IMR-90 (cell line): ENCODE measurements around the gene EME2. TPM values are rescaled to one million over a fixed set of nuclear protein-coding genes. Genes with fewer than 3 reads are reported as not detected.

Experiments
- ATAC-seq: fragments of 200-7000 bp; cut with Tn5 transposase; 2 replicates; pipeline ENCODE4 v1.9.1; 2020; ENCODE audit warnings: low read depth, mild to moderate bottlenecking, moderate library complexity
- BruUV-seq: library from RNA; stranded (reverse); fragments of 400-500 nt; replicated peaks from 2 replicates; lab custom pipeline; 2021; lab: Mats Ljungman, UMichigan
- CTCF ChIA-PET: fragments of 300-600 bp; formaldehyde crosslinking; extraction: SDS; loops from one replicate; lab custom pipeline; 2021; ENCODE audit warnings: antibody characterized with exemption; lab: Yijun Ruan, JAX
- POLR2A ChIA-PET: fragments of 300-600 bp; sonication (Branson Sonifier 250); formaldehyde crosslinking; loops from one replicate; lab custom pipeline; 2022; ENCODE audit warnings: antibody characterized with exemption; ENCODE audit not compliant: unreplicated experiment; lab: Charles Lee
- DNase-seq: peaks from one replicate; pipeline ENCODE4 v3.0.0; 2013
- H2AFZ ChIP-seq: replicated peaks from 2 replicates; pipeline ENCODE3; 2013; ENCODE audit warnings: low read length, mild to moderate bottlenecking; ENCODE audit not compliant: poor library complexity
- H2AK5ac ChIP-seq: 2 replicates; pipeline ENCODE4 v1.6.1; 2013; ENCODE audit warnings: low read depth, low read length, inconsistent platforms
- H2AK9ac ChIP-seq: replicated peaks from 2 replicates; pipeline ENCODE3; 2013; ENCODE audit warnings: mild to moderate bottlenecking, low read depth, low read length, moderate library complexity; ENCODE audit not compliant: poor library complexity
- H2BK120ac ChIP-seq: 2 replicates; pipeline ENCODE4 v1.6.1; 2013; ENCODE audit warnings: low read depth, low read length, inconsistent platforms
- H2BK15ac ChIP-seq: 3 replicates; pipeline ENCODE4 v1.6.1; 2013; ENCODE audit warnings: low read depth, low read length, inconsistent platforms
- H2BK20ac ChIP-seq: 2 replicates; pipeline ENCODE4 v1.6.1; 2013; ENCODE audit warnings: low read depth, mild to moderate bottlenecking, inconsistent platforms, low read length, moderate library complexity
- H2BK5ac ChIP-seq: 2 replicates; pipeline ENCODE4 v1.6.1; 2013; ENCODE audit warnings: mild to moderate bottlenecking, low read depth, low read length, inconsistent platforms; ENCODE audit not compliant: poor library complexity, severe bottlenecking
- H3K14ac ChIP-seq: replicated peaks from 2 replicates; pipeline ENCODE4 v1.6.1; 2013; ENCODE audit warnings: low read depth, low read length, inconsistent platforms
- H3K18ac ChIP-seq: 2 replicates; pipeline ENCODE4 v1.6.1; 2013; ENCODE audit warnings: low read depth, low read length, control low read depth
- H3K23ac ChIP-seq: 2 replicates; pipeline ENCODE4 v1.6.1; 2013; ENCODE audit warnings: low read depth, low read length, inconsistent platforms
- H3K27ac ChIP-seq: 2 replicates; pipeline ENCODE4 v1.5.1; 2013; ENCODE audit warnings: mild to moderate bottlenecking, control low read depth, low read length; ENCODE audit not compliant: insufficient read depth
- H3K27me3 ChIP-seq: 2 replicates; pipeline ENCODE4 v1.6.1; 2013; ENCODE audit warnings: low read length; ENCODE audit not compliant: control insufficient read depth, insufficient read depth
- H3K36me3 ChIP-seq: 2 replicates; pipeline ENCODE4 v1.6.1; 2013; ENCODE audit warnings: low read length, mixed read lengths; ENCODE audit not compliant: control insufficient read depth, insufficient read depth
- H3K4ac ChIP-seq: 2 replicates; pipeline ENCODE4 v1.6.1; 2013; ENCODE audit warnings: low read depth, low read length, inconsistent platforms
- H3K4me1 ChIP-seq: 2 replicates; pipeline ENCODE4 v1.6.1; 2013; ENCODE audit warnings: low read length, mixed read lengths; ENCODE audit not compliant: control insufficient read depth, insufficient read depth
- H3K4me2 ChIP-seq: 2 replicates; pipeline ENCODE4 v1.6.1; 2013; ENCODE audit warnings: low read depth, mild to moderate bottlenecking, control low read depth, low read length, moderate library complexity
- H3K4me3 ChIP-seq: 2 replicates; pipeline ENCODE4 v1.5.1; 2013; ENCODE audit warnings: low read depth, mild to moderate bottlenecking, control low read depth, low read length, moderate library complexity; ENCODE audit not compliant: insufficient read depth
- H3K56ac ChIP-seq: 2 replicates; pipeline ENCODE4 v1.6.1; 2013; ENCODE audit warnings: low read length, inconsistent platforms; ENCODE audit not compliant: insufficient read depth; ENCODE audit errors: extremely low read depth
- H3K79me1 ChIP-seq, 2 experiments: 2 replicates each; pipeline ENCODE4 v1.6.1; 2013; ENCODE audit warnings: low read length in 2 of 2, inconsistent platforms in 1 of 2, low read depth in 1 of 2
- H3K9ac ChIP-seq: 2 replicates; pipeline ENCODE4 v1.6.1; 2013; ENCODE audit warnings: low read depth, low read length, control low read depth
- H3K9me1 ChIP-seq: 2 replicates; pipeline ENCODE4 v1.6.1; 2013; ENCODE audit warnings: low read length, inconsistent platforms; ENCODE audit not compliant: insufficient read depth
- H3K9me3 ChIP-seq: 2 replicates; pipeline ENCODE4 v1.6.1; 2013; ENCODE audit warnings: low read length; ENCODE audit not compliant: control insufficient read depth, insufficient read depth
- H4K20me1 ChIP-seq: 2 replicates; pipeline ENCODE4 v1.6.1; 2013; ENCODE audit warnings: low read length, inconsistent platforms; ENCODE audit not compliant: insufficient read depth
- H4K5ac ChIP-seq: 2 replicates; pipeline ENCODE4 v1.6.1; 2013; ENCODE audit warnings: mild to moderate bottlenecking, low read depth, low read length, control low read depth
- H4K8ac ChIP-seq, 2 experiments: 2 replicates each; pipeline ENCODE4 v1.6.1; 2013; ENCODE audit warnings: low read depth in 2 of 2, low read length in 2 of 2, control low read depth in 1 of 2, inconsistent platforms in 1 of 2
- H4K91ac ChIP-seq: 2 replicates; pipeline ENCODE4 v1.6.1; 2013; ENCODE audit warnings: low read depth, low read length, inconsistent platforms; ENCODE audit not compliant: insufficient read depth
- BHLHE40 ChIP-seq: fragments of 150-350 bp; IDR thresholded peaks from 2 replicates; pipeline ENCODE4 v1.6.1; 2016; ENCODE audit warnings: mild to moderate bottlenecking, low read depth, low read length
- CEBPB ChIP-seq: IDR thresholded peaks from 2 replicates; pipeline ENCODE4 v1.6.1; 2012; ENCODE audit warnings: low read depth, low read length, improper control_type of control experiment
- CHD1 ChIP-seq: IDR thresholded peaks from 2 replicates; pipeline ENCODE4 v1.6.1; 2012; ENCODE audit warnings: low read depth, low read length, improper control_type of control experiment
- MAZ ChIP-seq: IDR thresholded peaks from 2 replicates; pipeline ENCODE4 v1.6.1; 2012; ENCODE audit warnings: low read depth, mild to moderate bottlenecking, low read length, improper control_type of control experiment, moderate library complexity, borderline replicate concordance
- MXI1 ChIP-seq: IDR thresholded peaks from 2 replicates; pipeline ENCODE4 v1.6.1; 2012; ENCODE audit warnings: low read depth, mild to moderate bottlenecking, low read length, moderate library complexity, borderline replicate concordance
- NFE2L2 ChIP-seq: fragments of 150-350 bp; IDR thresholded peaks from 2 replicates; pipeline ENCODE4 v1.6.1; 2016; ENCODE audit warnings: low read depth, mild to moderate bottlenecking, low read length
- POLR2A ChIP-seq: IDR thresholded peaks from 2 replicates; pipeline ENCODE4 v1.6.1; 2012; ENCODE audit warnings: mild to moderate bottlenecking, low read depth, low read length
- RAD21 ChIP-seq: IDR thresholded peaks from 2 replicates; pipeline ENCODE4 v1.6.1; 2012; ENCODE audit warnings: low read length, improper control_type of control experiment
- RCOR1 ChIP-seq: IDR thresholded peaks from 2 replicates; pipeline ENCODE4 v1.6.1; 2012; ENCODE audit warnings: mild to moderate bottlenecking, low read length, improper control_type of control experiment; ENCODE audit not compliant: insufficient replicate concordance
- SMC3 ChIP-seq: fragments of 150-350 bp; IDR thresholded peaks from 2 replicates; pipeline ENCODE4 v1.6.1; 2016; ENCODE audit warnings: low read depth, mild to moderate bottlenecking, antibody characterized with exemption, low read length, moderate library complexity
- USF2 ChIP-seq: fragments of 150-350 bp; IDR thresholded peaks from 2 replicates; pipeline ENCODE4 v1.6.1; 2017; ENCODE audit warnings: mild to moderate bottlenecking, antibody characterized with exemption, low read length, low read depth
- WGBS, 2 experiments: methylation state at CpG; one replicate each; pipeline versions ENCODE4 v1.1.5 to v1.1.7; 2013; ENCODE audit warnings: missing lambda C conversion rate in 2 of 2; ENCODE audit not compliant: insufficient read length in 1 of 2; ENCODE audit errors: extremely low coverage in 2 of 2; 5-methylcytosine and 5-hydroxymethylcytosine counted together
- dilution Hi-C: fragments of 300-500 bp; cut with HindIII; formaldehyde crosslinking; loops from one replicate; pipeline ENCODE4 v1.14.3; 2018; ENCODE audit warnings: low sequenced_read_pairs; ENCODE audit not compliant: unreplicated experiment
- in situ Hi-C: fragments of 300-500 bp; cut with MboI; formaldehyde crosslinking; loops from 3 replicates; pipeline ENCODE4 v1.14.3; 2019; ENCODE audit warnings: low sequenced_read_pairs, inconsistent platforms, mixed read lengths
- intact Hi-C: fragments of 100-400 bp; cut with micrococcal nuclease; formaldehyde crosslinking; loops from 2 replicates; pipeline ENCODE4 v1.10.0; 2022
- polyA plus RNA-seq, 3 experiments: library from polyadenylated mRNA; depleted of rRNA; stranded (reverse); fragments of >200 nt; gene quantifications; 2 replicates each; pipeline ENCODE4 v1.2.3, GENCODE V29; 2012; ENCODE audit warnings: low replicate concordance in 1 of 3
- total RNA-seq: library from RNA; depleted of rRNA; stranded (reverse); fragments of >200 nt; gene quantifications from 2 replicates; pipeline ENCODE4 v1.2.3, GENCODE V29; 2012
- TF ChIP-seq, protein P1 (sequence below): fragments of 150-350 bp; IDR thresholded peaks from 2 replicates; pipeline ENCODE4 v1.6.1; 2016; ENCODE audit warnings: low read depth, mild to moderate bottlenecking, low read length, moderate library complexity, borderline replicate concordance
- TF ChIP-seq, protein P2 (sequence below): conservative IDR thresholded peaks from 2 replicates; pipeline ENCODE4 v1.5.1; 2012; ENCODE audit warnings: mild to moderate bottlenecking, low read depth, low read length, improper control_type of control experiment

EME2 gene
- total and polyA plus RNA-seq, 2 of the 4 experiments (the other 2 are of a cell fraction) = 1.3 to 9.6 TPM

DNA sequence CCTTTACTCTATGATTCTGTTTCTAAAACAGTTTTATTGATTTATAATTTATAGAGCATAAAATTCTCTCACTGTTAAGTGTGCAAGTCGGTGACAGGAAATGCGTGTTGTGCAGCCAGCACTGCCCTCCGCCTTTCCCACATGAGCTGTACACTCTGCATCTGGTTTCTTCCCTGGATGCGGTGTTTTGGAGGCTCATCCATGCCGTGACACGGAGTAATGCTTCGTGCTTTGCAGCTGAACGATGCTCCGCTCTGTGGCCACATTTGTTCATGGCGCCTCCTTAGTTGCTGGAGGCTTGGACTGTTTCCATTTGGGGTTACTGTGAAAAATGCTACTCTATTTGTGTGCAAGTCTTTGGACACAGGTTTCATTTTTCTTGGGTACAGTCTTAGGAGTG is 28.1 kb downstream of the EME2 start:
- H2BK120ac ChIP-seq = no peak overlapping the region
- H3K23ac ChIP-seq = no peak overlapping the region
- dilution Hi-C loops = no loop called here
- no peaks in the 10 kb centered on the region for H3K9me1 ChIP-seq
- H2AK5ac ChIP-seq = no peak overlapping the region
- no peak overlapping the region for H3K56ac ChIP-seq
- no peak overlapping the region for H3K4me2 ChIP-seq
- no peak overlapping the region for H2AFZ ChIP-seq
- no peak overlapping the region for H3K27ac ChIP-seq
- H3K27me3 ChIP-seq = no peaks in the 10 kb centered on the region
- BruUV-seq = no TSS peak
- DNase-seq (no peak), ATAC-seq (no peak)
- H3K18ac ChIP-seq = no peak overlapping the region
- no peaks in the 10 kb centered on the region for H3K36me3 ChIP-seq
- H2AK9ac ChIP-seq = no peak overlapping the region
- POLR2A ChIA-PET = no interaction called here
- no peak overlapping the region for H4K8ac ChIP-seq
- no peak overlapping the region for H4K91ac ChIP-seq
- H4K5ac ChIP-seq = no peak overlapping the region
- no CpG with 5 or more reads among the region's 10 CpGs for WGBS, 2 experiments
- H2BK5ac ChIP-seq = no peak overlapping the region
- H3K4ac ChIP-seq = no peak overlapping the region
- no peak overlapping the region for H2BK20ac ChIP-seq
- no peak overlapping the region for H3K14ac ChIP-seq
- TF ChIP-seq CHD1 (no peak), MXI1 (no peak), RCOR1 (no peak), MAZ (no peak), CEBPB (no peak), RAD21 (no peak), NFE2L2 (no peak), USF2 (no peak), BHLHE40 (no peak), POLR2A (no peak), SMC3 (no peak)
- TF ChIP-seq, protein P1, sequence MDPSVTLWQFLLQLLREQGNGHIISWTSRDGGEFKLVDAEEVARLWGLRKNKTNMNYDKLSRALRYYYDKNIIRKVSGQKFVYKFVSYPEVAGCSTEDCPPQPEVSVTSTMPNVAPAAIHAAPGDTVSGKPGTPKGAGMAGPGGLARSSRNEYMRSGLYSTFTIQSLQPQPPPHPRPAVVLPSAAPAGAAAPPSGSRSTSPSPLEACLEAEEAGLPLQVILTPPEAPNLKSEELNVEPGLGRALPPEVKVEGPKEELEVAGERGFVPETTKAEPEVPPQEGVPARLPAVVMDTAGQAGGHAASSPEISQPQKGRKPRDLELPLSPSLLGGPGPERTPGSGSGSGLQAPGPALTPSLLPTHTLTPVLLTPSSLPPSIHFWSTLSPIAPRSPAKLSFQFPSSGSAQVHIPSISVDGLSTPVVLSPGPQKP = no peak
- TF ChIP-seq, protein P2, sequence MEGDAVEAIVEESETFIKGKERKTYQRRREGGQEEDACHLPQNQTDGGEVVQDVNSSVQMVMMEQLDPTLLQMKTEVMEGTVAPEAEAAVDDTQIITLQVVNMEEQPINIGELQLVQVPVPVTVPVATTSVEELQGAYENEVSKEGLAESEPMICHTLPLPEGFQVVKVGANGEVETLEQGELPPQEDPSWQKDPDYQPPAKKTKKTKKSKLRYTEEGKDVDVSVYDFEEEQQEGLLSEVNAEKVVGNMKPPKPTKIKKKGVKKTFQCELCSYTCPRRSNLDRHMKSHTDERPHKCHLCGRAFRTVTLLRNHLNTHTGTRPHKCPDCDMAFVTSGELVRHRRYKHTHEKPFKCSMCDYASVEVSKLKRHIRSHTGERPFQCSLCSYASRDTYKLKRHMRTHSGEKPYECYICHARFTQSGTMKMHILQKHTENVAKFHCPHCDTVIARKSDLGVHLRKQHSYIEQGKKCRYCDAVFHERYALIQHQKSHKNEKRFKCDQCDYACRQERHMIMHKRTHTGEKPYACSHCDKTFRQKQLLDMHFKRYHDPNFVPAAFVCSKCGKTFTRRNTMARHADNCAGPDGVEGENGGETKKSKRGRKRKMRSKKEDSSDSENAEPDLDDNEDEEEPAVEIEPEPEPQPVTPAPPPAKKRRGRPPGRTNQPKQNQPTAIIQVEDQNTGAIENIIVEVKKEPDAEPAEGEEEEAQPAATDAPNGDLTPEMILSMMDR = no peak
- no peak overlapping the region for H2BK15ac ChIP-seq
- in situ Hi-C loops = no loop called here
- H3K9ac ChIP-seq = no peak overlapping the region
- no peaks in the 10 kb centered on the region for H3K4me1 ChIP-seq
- H3K9me3 ChIP-seq = peaks cover 5% of the 10 kb centered on the region; the same call in 1 of the 2 replicates
- intact Hi-C loops = no loop called here
- no peak overlapping the region for H3K4me3 ChIP-seq
- no peaks in the 10 kb centered on the region for H3K79me1 ChIP-seq
- CTCF ChIA-PET = no interaction called here
- no peaks in the 10 kb centered on the region for H4K20me1 ChIP-seq
